HL-60/S4 (cell line): ENCODE data around the gene CREB3L2.
"Not testable (repeated sequence)": the region's sequence is repeated elsewhere in the genome, so short reads cannot be mapped to it uniquely, and the experiment has no call there.

Experiments
- in situ Hi-C: fragments of 300-500 bp; cut with MboI; formaldehyde crosslinking; loops from 2 replicates; pipeline ENCODE4 v1.14.3; 2022; ENCODE audit warnings: low sequenced_read_pairs

CREB3L2 gene, protein sequence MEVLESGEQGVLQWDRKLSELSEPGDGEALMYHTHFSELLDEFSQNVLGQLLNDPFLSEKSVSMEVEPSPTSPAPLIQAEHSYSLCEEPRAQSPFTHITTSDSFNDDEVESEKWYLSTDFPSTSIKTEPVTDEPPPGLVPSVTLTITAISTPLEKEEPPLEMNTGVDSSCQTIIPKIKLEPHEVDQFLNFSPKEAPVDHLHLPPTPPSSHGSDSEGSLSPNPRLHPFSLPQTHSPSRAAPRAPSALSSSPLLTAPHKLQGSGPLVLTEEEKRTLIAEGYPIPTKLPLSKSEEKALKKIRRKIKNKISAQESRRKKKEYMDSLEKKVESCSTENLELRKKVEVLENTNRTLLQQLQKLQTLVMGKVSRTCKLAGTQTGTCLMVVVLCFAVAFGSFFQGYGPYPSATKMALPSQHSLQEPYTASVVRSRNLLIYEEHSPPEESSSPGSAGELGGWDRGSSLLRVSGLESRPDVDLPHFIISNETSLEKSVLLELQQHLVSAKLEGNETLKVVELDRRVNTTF

DNA sequence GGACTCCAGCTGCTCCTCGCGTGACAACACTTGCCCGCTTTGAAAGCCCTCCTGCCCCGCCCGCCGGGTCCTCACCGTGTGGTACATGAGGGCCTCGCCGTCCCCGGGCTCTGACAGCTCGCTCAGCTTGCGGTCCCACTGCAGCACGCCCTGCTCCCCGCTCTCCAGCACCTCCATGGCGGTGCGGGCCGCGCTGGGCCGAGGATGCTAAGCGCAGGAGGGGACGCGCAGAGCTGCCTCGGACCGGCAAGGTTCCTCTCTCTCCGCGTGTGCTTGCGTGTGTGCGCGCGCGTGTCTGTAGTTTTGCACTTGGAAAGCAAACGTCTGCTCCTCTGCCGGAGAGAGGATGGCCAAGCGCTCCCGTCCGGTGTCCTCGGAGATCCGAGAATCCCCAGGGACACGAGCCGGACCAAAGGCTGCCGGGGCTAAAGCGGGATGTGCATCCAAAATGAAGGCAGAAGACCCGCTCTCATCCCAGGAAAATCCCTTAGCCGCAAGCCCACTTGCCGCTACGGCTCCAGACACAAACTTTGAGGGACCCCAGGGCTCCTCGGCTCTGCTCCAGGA is at the start of gene CREB3L2:
CREB3L2 (minus strand) TSS at position 558 of the 567 bp plus-strand sequence; CDS start at position 177, 381 bp downstream.
- in situ Hi-C loops: loop anchor here (10.0 kb wide), 1 partner anchor 97 kb away; no protein-coding TSS in a partner anchor

DNA sequence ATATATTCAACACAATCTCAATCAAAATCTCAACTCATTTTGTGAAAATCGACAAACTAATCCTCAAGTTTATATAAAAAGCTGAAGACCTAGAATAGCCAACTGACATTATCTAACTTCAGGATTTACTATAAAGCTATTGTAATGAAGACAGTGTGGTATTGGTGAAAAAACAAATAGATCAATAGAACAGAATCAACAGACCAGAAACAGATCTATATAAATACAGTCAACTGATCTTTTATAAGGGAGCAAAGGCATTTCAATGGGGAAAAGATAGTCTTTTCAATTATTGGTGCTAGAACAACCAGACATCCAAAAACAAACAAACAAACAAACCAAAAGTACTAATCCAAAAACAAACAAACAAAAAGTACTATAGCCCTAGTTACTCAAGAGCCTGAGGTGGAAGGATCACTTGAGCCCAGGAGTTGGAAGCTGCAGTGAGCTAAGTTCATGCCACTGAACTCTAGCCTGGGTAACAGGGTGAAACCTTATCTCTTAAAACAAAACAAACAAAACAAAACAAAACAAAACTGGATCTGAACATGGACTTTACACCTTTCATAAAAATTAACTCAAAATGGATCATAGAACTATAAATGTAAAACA is 47.7 kb upstream of the CREB3L2 start:
- in situ Hi-C loops: no loop called here

DNA sequence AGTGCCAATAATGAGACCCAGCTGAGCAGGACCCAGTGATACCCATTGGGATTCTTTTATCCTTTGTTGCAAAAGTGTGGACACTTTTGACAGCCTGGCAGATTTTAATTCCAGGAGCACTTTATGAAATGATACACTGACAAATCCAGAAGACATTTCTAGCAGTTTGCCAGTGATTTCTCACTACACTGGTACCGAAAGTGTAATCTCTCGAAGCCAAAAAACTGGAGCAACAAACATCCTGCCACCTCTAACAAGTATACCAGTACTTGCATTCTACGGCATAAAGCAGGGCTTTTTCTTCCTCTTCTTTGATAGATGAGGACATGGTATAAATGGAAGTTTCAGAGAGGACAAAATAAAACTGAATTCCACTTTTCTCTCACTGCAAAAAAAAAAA is 46.0 kb upstream of the CREB3L2 start:
- in situ Hi-C loops: no loop called here

DNA sequence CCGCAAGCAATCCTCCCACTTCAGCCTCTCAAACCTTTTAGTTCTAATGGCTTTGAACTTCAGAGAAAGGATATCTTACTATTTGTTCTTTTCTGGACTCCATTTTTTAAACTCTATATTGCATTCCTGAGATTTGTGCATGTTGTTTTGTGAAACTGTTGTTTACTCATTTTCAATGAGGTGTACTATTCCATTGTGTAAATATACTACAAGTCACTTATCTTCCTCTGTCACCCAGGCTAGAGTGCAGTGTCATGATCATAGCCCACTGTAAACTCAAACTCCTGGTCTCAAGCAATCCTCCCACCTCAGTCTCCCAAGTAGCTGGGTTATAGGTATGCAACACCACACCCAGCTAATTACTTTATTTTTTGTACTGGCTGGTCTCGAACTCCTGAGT is 43.0 kb upstream of the CREB3L2 start:
- in situ Hi-C loops: no loop called here

DNA sequence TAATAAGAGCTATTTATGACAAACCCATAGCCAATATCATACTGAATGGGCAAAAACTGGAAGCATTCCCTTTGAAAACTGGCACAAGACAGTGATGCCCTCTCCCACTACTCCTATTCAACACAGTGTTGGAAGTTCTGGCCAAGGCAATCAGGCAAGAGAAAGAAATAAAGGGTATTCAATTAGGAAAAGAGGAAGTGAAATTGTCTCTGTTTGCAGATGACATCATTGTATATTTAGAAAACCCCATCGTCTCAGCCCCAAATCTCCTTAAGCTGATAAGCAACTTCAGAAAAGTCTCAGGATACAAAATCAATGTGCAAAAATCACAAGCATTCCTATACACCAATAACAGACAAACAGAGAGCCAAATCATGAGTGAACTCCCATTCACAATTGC is 38.2 kb upstream of the CREB3L2 start:
- in situ Hi-C loops: not testable (repeated sequence)

GRCh38 chr7:138036135-138036534 is 34.2 kb upstream of the CREB3L2 start:
- in situ Hi-C loops: no loop called here

DNA sequence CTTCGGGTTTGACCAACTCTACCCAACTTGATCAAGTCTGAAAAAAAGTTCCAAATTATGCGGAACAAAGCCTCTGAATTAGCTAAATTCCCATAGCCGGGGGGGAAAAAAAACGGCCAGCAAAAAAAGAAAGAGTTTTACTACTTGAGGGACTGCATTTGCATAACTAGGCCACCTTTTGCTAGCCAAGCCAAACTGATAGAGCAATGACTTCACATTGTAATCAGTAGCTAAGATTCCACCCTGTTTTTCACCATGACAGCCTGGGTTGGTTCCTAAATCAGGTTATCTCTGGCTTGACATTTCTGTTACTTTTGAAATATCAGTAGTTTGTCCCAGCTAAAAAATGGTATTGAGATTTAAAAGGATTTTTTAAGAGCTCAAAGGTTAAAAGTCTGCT is 31.4 kb upstream of the CREB3L2 start:
- in situ Hi-C loops: no loop called here

- in situ Hi-C loops: no loop called here
Observed at GRCh38 chr7:138032770-138033169, 30.9 kb upstream of the CREB3L2 start.

GRCh38 chr7:138032186-138032585 is 30.3 kb upstream of the CREB3L2 start:
- in situ Hi-C loops: no loop called here

GRCh38 chr7:138030679-138031351 is 28.9 kb upstream of the CREB3L2 start:
- in situ Hi-C loops: no loop called here

DNA sequence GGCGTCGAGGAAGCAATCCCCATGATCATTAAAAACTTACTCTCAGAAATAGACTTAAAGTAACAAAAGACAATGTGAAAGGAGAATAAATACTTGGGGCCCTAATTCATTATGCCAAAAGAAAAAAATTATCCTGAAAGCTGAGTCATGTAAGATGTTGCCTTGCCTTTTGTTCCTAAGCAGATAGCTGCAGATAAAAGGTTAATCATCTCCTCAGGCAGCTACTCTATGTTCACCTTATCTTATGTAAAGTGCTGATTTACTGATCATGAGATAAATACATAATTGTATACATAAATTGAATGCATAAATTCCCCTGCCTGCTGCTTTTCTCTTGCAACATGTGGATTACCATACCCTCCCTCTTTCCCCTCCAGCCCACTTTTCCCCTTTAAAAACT is 28.1 kb upstream of the CREB3L2 start:
- in situ Hi-C loops: no loop called here

DNA sequence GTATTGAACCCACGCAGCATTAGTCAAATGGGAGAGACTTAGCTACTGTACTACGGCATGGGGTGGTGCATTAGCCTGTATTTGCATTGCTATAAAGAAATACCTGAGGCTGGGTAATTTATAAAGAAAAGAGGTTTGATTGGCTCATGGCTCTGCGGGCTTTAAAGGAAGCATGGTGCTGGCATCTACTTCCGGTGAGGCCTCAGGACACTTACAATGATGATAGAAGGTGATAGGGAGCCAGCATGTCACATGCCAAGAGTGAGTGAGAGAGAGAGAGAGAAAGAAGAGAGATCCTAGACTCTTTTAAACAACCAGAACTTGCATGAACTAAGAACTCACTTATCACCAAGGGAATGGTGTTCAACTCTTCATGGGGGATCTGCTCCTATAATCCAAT is 27.2 kb upstream of the CREB3L2 start:
- in situ Hi-C loops: no loop called here

GRCh38 chr7:138027100-138027499 is 25.2 kb upstream of the CREB3L2 start:
- in situ Hi-C loops: no loop called here

DNA sequence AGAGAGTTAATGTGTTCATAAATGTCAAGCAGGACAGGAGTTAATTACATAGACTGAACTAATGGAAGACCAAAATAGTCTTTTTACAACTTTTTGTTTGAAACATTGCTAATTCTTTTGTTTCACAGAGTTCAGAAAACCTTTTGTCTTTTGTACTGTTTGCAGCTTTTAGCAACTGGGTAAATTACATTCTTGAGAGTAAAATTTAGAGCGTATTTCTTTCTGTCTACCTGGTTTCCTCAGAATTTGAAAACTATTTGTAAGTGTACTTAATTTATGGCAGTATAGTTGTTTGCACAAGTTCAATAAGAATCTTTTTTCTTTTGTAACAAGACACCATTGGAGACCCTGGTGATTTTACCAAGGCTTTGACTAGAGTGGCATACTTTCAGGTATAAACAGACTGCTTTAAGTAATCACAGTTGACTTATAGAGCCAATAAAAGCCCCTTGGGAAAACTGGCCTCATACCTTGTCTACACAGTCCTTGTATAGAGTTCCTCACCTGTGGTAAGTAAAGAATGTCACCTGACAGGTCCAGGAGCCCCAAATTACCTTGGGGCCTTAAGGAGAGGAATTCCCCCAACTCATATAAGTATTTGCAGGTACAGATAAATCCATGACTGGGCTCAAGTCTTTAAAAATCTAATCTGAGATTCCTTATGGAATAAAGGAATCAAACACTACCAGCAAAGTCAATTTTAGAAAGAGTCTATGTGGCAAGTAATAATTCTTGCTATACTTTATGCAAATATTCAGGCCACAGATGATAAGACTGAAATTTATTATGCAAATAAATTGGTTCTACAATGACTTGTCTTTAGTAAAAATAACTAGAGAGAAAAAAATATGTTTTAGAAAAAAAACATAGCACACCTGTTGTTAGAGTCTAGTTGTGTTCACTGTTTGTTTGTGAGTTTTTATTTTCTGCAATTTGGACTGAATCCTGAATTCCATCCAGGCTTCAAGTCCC is 23.6 kb upstream of the CREB3L2 start:
- in situ Hi-C loops: no loop called here

DNA sequence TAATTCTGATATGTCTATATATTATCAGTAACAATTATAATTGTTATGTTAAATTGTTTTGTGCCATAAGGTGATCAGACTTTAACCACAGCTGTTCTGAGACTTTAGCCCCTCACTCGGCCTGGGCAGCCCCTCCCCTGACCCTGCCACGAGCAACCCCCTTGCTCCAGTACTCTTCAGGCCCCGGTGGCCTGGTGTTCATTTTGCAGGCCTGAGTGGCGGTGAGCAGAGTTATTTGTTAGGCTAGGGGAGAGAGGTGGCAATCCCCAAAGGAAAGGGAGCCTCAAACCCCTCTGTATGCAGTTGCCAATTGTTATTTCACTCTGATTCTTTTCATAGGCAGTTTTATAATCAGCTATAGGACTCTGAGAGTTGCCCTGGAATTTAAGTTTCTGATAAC is 22.9 kb upstream of the CREB3L2 start:
- in situ Hi-C loops: no loop called here

- in situ Hi-C loops: no loop called here
Observed at GRCh38 chr7:138024343-138024691, 22.4 kb upstream of the CREB3L2 start.

DNA sequence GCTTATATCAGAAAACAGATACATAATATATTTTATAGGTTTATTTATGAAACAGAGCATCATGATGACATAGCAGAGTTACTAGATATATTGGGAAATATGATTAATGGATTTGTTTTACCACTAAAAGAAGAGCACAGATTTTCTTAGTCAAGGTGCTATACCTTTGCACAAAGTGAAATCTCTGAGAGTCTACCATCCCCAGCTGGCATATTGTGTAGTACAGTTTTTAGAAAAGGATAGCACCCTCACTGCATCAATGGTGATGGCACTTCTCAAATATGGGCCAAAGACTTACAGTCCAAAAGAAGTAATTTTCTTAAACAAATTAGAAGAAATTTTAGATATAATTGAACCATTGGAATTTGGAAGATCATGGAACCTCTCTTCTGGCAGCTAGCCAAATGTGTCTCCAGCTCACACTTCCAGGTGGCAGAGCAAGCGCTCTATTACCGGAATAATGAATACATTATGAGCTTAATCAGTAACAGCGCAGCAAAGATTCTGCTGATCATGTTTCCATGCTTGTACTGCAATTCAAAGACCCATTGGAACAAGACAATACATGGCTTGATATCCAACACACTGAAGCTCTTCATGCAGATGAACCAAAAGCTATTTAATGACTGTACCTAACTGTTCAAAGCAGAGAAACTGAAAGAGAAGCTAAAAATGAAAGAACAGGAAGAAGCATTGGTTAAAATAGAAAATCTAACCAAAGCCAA is 21.9 kb upstream of the CREB3L2 start:
- in situ Hi-C loops: no loop called here

GRCh38 chr7:138021889-138022288 is 20.0 kb upstream of the CREB3L2 start:
- in situ Hi-C loops: no loop called here

GRCh38 chr7:138017992-138018391 is 16.1 kb upstream of the CREB3L2 start:
- in situ Hi-C loops: loop anchor here (10.0 kb wide), 1 partner anchor 373 kb away; no protein-coding TSS in a partner anchor
